ENCODE results near the gene TACC2.

The TACC2 gene

DNA sequence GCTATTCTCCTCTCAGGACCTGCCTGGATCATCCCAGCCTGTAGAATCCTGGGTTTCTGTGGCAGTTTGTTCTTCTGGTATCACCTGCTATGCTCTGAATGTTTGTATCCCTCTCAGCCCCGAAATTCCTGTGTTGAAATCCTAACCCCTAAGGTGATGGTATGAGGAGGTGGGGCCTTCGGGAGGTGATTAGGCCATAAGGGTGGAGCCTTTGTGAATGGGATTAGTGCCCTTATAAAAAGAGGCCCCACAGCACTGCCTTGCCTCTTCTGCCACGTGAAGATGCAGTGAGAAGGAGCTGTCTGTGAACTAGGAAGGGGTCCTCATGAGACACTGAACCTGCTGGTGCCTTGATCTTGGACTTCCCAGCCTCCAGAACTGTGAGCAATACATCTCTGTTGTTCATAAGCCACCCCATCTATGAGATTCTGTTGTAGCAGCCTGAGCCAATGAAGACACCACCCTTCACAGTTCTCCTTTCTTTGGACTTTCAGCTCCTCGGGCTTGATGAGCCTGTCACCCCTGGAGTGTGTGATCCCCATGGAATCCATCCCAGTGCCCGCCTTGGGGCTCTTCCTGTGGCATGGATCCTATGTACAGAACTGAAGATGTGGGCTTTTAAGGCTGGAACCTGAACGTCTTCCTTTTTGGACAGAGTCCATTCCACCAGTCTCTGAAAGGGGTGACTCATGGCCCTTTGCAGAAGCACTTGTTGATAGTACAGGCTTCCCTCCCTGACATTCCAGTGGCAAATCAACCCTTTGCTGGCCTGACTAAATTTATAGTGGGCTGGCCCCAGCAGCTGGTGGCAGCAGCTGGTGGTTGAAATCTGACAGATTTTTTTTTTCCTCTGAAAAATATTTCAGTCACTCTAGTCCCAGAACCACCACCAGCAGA, 138.0 kb downstream of the TACC2 start:
- peak overlapping the region in 1 of 5 donors; percentile 52 for H3K9ac ChIP-seq (ENCODE audit: low read length in 5 of 5)
- no peak overlapping the region for H3K4me3 ChIP-seq (ENCODE audit: low read depth in 1 of 5, low read length in 5 of 5)
- no peaks in the 10 kb centered on the region for H3K27me3 ChIP-seq (ENCODE audit: control insufficient read depth in 5 of 5, insufficient read depth in 4 of 5, low read length in 5 of 5)
- no peaks in the 10 kb centered on the region for H3K9me3 ChIP-seq (ENCODE audit: control insufficient read depth in 5 of 5, low read length in 5 of 5)
- peaks cover 4 to 22% (median 13%) of the 10 kb centered on the region in 5 donors for H3K4me1 ChIP-seq (ENCODE audit: control insufficient read depth in 5 of 5, insufficient read depth in 5 of 5, low read length in 5 of 5)
- H3K36me3 ChIP-seq (ENCODE audit: control insufficient read depth in 5 of 5, insufficient read depth in 5 of 5, low read length in 5 of 5), result peaks cover 0 to 2% (median 0%) of the 10 kb centered on the region in 5 donors
- H3K27ac ChIP-seq (ENCODE audit: low read depth, low read length), result peak overlapping the region; percentile 76

- peaks cover 4 to 25% (median 16%) of the 10 kb centered on the region in 5 donors for H3K4me1 ChIP-seq (ENCODE audit: control insufficient read depth in 5 of 5, insufficient read depth in 5 of 5, low read length in 5 of 5)
- peak overlapping the region in 1 of 5 donors; percentile 52 for H3K9ac ChIP-seq (ENCODE audit: low read length in 5 of 5)
Measured at GRCh38 chr10:122127943-122128342, 139.0 kb downstream of the TACC2 start.

DNA sequence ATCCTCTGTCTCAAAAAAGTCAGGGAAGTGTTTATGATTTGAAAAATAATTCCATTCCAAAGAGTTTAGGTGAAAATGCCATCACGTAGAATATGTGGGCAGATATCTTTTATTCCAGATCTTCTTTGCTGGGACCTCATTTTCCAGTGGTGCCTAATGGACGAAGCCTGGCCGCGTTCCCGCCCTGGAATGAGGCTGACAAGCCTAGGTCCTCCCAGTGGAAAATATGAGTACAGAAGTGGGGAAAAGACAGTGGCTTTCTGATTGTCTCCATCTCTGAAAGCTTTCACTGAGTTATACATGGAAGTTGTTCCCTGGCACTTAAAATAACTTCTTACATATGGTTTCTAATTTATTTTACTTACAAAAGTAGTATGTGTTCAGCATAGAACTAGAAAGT, 139.4 kb downstream of the TACC2 start:
- peaks cover 4 to 29% (median 18%) of the 10 kb centered on the region in 5 donors for H3K4me1 ChIP-seq (ENCODE audit: control insufficient read depth in 5 of 5, insufficient read depth in 5 of 5, low read length in 5 of 5)
- H3K4me3 ChIP-seq (ENCODE audit: low read depth in 1 of 5, low read length in 5 of 5), result peak overlapping the region in 4 of 5 donors; percentile 37 to 64 (median 50)
- H3K9me3 ChIP-seq (ENCODE audit: control insufficient read depth in 5 of 5, low read length in 5 of 5), result no peaks in the 10 kb centered on the region
- no peaks in the 10 kb centered on the region for H3K27me3 ChIP-seq (ENCODE audit: control insufficient read depth in 5 of 5, insufficient read depth in 4 of 5, low read length in 5 of 5)
- H3K9ac ChIP-seq (ENCODE audit: low read length in 5 of 5), result peak overlapping the region in 1 of 5 donors; percentile 52
- H3K36me3 ChIP-seq (ENCODE audit: control insufficient read depth in 5 of 5, insufficient read depth in 5 of 5, low read length in 5 of 5), result peaks cover 2 to 5% (median 3%) of the 10 kb centered on the region in 5 donors
- H3K27ac ChIP-seq (ENCODE audit: low read depth, low read length), result peak overlapping the region; percentile 76

More at GRCh38 chr10:122127943-122128342, 139.0 kb downstream of the TACC2 start:
- peaks cover 0 to 2% (median under 1%) of the 10 kb centered on the region in 5 donors for H3K36me3 ChIP-seq (ENCODE audit: control insufficient read depth in 5 of 5, insufficient read depth in 5 of 5, low read length in 5 of 5)
- peak overlapping the region; percentile 37 to 64 (median 43) for H3K4me3 ChIP-seq (ENCODE audit: low read depth in 1 of 5, low read length in 5 of 5)
- H3K27ac ChIP-seq (ENCODE audit: low read depth, low read length), result peak overlapping the region; percentile 76
- H3K9me3 ChIP-seq (ENCODE audit: control insufficient read depth in 5 of 5, low read length in 5 of 5), result no peaks in the 10 kb centered on the region
- H3K27me3 ChIP-seq (ENCODE audit: control insufficient read depth in 5 of 5, insufficient read depth in 4 of 5, low read length in 5 of 5), result no peaks in the 10 kb centered on the region

GRCh38 chr10:122130474-122131110, 141.6 kb downstream of the TACC2 start:
- H3K9ac ChIP-seq (ENCODE audit: low read length in 5 of 5), result no peak overlapping the region
- no peak overlapping the region for H3K27ac ChIP-seq (ENCODE audit: low read depth, low read length)
- no peak overlapping the region for H3K4me3 ChIP-seq (ENCODE audit: low read depth in 1 of 5, low read length in 5 of 5)
- H3K27me3 ChIP-seq (ENCODE audit: control insufficient read depth in 5 of 5, insufficient read depth in 4 of 5, low read length in 5 of 5), result no peaks in the 10 kb centered on the region
- H3K4me1 ChIP-seq (ENCODE audit: control insufficient read depth in 5 of 5, insufficient read depth in 5 of 5, low read length in 5 of 5), result peaks cover 4 to 29% (median 18%) of the 10 kb centered on the region in 5 donors
- peaks cover 2 to 20% (median 20%) of the 10 kb centered on the region in 5 donors for H3K36me3 ChIP-seq (ENCODE audit: control insufficient read depth in 5 of 5, insufficient read depth in 5 of 5, low read length in 5 of 5)
- no peaks in the 10 kb centered on the region for H3K9me3 ChIP-seq (ENCODE audit: control insufficient read depth in 5 of 5, low read length in 5 of 5)

GRCh38 chr10:122132331-122132755, 143.4 kb downstream of the TACC2 start:
- peaks cover 2 to 26% (median 24%) of the 10 kb centered on the region in 5 donors for H3K36me3 ChIP-seq (ENCODE audit: control insufficient read depth in 5 of 5, insufficient read depth in 5 of 5, low read length in 5 of 5)
- H3K4me3 ChIP-seq (ENCODE audit: low read depth in 1 of 5, low read length in 5 of 5), result no peak overlapping the region
- H3K27me3 ChIP-seq (ENCODE audit: control insufficient read depth in 5 of 5, insufficient read depth in 4 of 5, low read length in 5 of 5), result no peaks in the 10 kb centered on the region
- H3K9me3 ChIP-seq (ENCODE audit: control insufficient read depth in 5 of 5, low read length in 5 of 5), result no peaks in the 10 kb centered on the region
- H3K4me1 ChIP-seq (ENCODE audit: control insufficient read depth in 5 of 5, insufficient read depth in 5 of 5, low read length in 5 of 5), result peaks cover 4 to 22% (median 17%) of the 10 kb centered on the region in 5 donors
- no peak overlapping the region for H3K9ac ChIP-seq (ENCODE audit: low read length in 5 of 5)
- H3K27ac ChIP-seq (ENCODE audit: low read depth, low read length), result no peak overlapping the region

DNA sequence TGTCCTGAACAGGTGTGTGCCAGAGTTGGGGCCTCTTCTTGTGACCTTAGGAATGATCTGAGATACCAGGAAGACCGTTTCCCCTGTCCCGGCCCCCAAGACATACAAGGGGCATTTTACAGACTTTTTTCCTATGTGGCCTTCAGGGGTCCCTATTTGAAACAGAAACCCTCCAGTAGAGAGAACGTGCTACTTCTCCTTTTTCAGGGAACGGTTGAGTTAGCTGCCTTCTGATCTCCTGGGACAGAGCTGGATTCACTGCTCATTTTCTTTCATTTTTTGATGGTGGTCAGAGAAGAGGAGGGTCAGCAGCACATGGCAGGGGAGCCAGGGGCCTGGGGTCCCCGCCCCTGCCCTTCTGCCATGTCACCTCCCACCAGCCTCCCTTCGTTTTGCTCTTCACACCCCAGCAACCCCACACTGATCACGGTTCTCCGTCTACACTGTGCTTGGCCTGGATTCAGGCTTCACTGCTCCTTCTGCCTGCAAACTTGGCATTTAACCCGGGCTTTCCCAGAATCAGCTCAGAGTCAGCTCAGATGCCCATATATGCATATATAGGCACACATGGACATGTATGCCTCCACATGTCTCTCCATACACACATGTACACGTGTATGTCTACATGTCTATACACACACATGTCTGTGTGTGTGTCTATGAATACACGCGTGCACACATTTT, 144.1 kb downstream of the TACC2 start:
- Histone ChIP-seq H3K27ac (ENCODE audit: low read depth, low read length) (no peak overlapping the region), H3K9me3 (ENCODE audit: control insufficient read depth in 5 of 5, low read length in 5 of 5) (no peaks in the 10 kb centered on the region), H3K27me3 (ENCODE audit: control insufficient read depth in 5 of 5, insufficient read depth in 4 of 5, low read length in 5 of 5) (no peaks in the 10 kb centered on the region), H3K4me3 (ENCODE audit: low read depth in 1 of 5, low read length in 5 of 5) (no peak overlapping the region), H3K9ac (ENCODE audit: low read length in 5 of 5) (no peak overlapping the region), H3K4me1 (ENCODE audit: control insufficient read depth in 5 of 5, insufficient read depth in 5 of 5, low read length in 5 of 5) (peaks cover under 1 to 15% (median 11%) of the 10 kb centered on the region in 5 donors), H3K36me3 (ENCODE audit: control insufficient read depth in 5 of 5, insufficient read depth in 5 of 5, low read length in 5 of 5) (peaks cover 2 to 31% (median 24%) of the 10 kb centered on the region in 5 donors)

DNA sequence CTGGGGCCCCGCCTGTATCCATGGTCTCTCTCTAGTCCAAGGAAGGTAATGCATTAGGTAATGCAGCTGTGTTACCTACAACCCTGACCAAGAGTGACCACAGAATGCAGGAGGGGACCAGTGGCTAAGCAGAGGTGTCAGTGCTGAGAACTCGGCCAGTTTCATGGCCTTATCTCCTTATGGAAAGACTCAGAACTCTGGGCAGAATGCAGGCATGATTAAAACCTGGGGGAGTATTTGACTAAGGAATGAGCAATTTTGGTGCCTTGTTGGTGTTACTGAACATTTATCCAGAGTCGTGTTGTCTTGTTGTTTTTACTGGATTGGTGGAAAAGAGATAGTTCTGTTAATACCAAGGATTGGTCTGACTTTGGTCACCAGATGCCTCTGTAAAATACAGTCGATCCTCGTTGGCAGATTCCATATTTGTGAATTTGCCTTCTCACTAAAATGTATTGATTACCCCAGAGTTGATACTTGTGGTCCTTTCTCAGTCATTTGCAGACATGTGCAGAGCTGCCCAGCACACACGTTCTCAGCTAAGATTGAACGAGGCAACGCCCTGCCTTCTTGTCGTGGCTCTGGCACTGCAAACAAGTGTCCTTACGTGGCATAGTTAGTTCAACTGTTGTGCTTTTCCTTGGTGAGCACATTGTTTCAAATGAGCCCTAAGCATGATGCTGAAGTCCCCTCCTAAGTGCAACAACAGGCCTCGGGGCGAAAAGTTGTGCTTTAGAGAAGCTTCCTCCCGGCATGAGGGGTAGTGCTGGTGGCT, 146.5 kb downstream of the TACC2 start:
- no peak overlapping the region for H3K9ac ChIP-seq (ENCODE audit: low read length in 5 of 5)
- no peaks in the 10 kb centered on the region for H3K27me3 ChIP-seq (ENCODE audit: control insufficient read depth in 5 of 5, insufficient read depth in 4 of 5, low read length in 5 of 5)
- no peak overlapping the region for H3K4me3 ChIP-seq (ENCODE audit: low read depth in 1 of 5, low read length in 5 of 5)
- no peak overlapping the region for H3K27ac ChIP-seq (ENCODE audit: low read depth, low read length)
- peaks cover 2 to 31% (median 25%) of the 10 kb centered on the region in 5 donors for H3K36me3 ChIP-seq (ENCODE audit: control insufficient read depth in 5 of 5, insufficient read depth in 5 of 5, low read length in 5 of 5)
- H3K4me1 ChIP-seq (ENCODE audit: control insufficient read depth in 5 of 5, insufficient read depth in 5 of 5, low read length in 5 of 5), result peaks cover 9 to 28% (median 21%) of the 10 kb centered on the region in 5 donors
- H3K9me3 ChIP-seq (ENCODE audit: control insufficient read depth in 5 of 5, low read length in 5 of 5), result no peaks in the 10 kb centered on the region

- Histone ChIP-seq H3K4me1 (ENCODE audit: control insufficient read depth in 5 of 5, insufficient read depth in 5 of 5, low read length in 5 of 5) (peaks cover 28 to 54% (median 44%) of the 10 kb centered on the region in 5 donors), H3K36me3 (ENCODE audit: control insufficient read depth in 5 of 5, insufficient read depth in 5 of 5, low read length in 5 of 5) (peaks cover 0 to 26% (median 16%) of the 10 kb centered on the region in 5 donors), H3K27ac (ENCODE audit: low read depth, low read length) (peak overlapping the region; percentile 69)
Measured at GRCh38 chr10:122138831-122139625, 150.1 kb downstream of the TACC2 start.

More at GRCh38 chr10:122138831-122139625, 150.1 kb downstream of the TACC2 start:
- Histone ChIP-seq H3K4me3 (ENCODE audit: low read depth in 1 of 5, low read length in 5 of 5) (peak overlapping the region in 1 of 5 donors; percentile 17), H3K9me3 (ENCODE audit: control insufficient read depth in 5 of 5, low read length in 5 of 5) (no peaks in the 10 kb centered on the region), H3K27me3 (ENCODE audit: control insufficient read depth in 5 of 5, insufficient read depth in 4 of 5, low read length in 5 of 5) (no peaks in the 10 kb centered on the region), H3K9ac (ENCODE audit: low read length in 5 of 5) (no peak overlapping the region)

Measured in subcutaneous abdominal adipose tissue (tissue), 5 donors.